Rectal smooth muscle tissue (tissue), 1 donor: Measurements from ENCODE around the gene TMEM9.

ENCODE experiments used
- H3K27ac ChIP-seq: one replicate; pipeline ENCODE4 v1.7.0; 2013; ENCODE audit warnings: low read depth, low read length, inconsistent platforms
- H3K27me3 ChIP-seq: one replicate; pipeline ENCODE4 v1.7.0; 2013; ENCODE audit warnings: low read length; ENCODE audit not compliant: control insufficient read depth, insufficient read depth
- H3K36me3 ChIP-seq: one replicate; pipeline ENCODE4 v1.7.0; 2013; ENCODE audit warnings: low read length; ENCODE audit not compliant: control insufficient read depth, insufficient read depth
- H3K4me1 ChIP-seq: one replicate; pipeline ENCODE4 v1.7.0; 2013; ENCODE audit warnings: low read length; ENCODE audit not compliant: control insufficient read depth, insufficient read depth
- H3K4me3 ChIP-seq: one replicate; pipeline ENCODE4 v1.7.0; 2013; ENCODE audit warnings: low read length
- H3K9ac ChIP-seq: one replicate; pipeline ENCODE4 v1.7.0; 2013; ENCODE audit warnings: low read length

The TMEM9 gene

GRCh38 chr1:201103666-201104065 lies 50.6 kb downstream of the TMEM9 start:
- Histone ChIP-seq H3K4me3 (no peak overlapping the region), H3K27ac (no peak overlapping the region), H3K27me3 (no peaks in the 10 kb centered on the region), H3K9ac (no peak overlapping the region), H3K36me3 (no peaks in the 10 kb centered on the region), H3K4me1 (no peaks in the 10 kb centered on the region)

DNA sequence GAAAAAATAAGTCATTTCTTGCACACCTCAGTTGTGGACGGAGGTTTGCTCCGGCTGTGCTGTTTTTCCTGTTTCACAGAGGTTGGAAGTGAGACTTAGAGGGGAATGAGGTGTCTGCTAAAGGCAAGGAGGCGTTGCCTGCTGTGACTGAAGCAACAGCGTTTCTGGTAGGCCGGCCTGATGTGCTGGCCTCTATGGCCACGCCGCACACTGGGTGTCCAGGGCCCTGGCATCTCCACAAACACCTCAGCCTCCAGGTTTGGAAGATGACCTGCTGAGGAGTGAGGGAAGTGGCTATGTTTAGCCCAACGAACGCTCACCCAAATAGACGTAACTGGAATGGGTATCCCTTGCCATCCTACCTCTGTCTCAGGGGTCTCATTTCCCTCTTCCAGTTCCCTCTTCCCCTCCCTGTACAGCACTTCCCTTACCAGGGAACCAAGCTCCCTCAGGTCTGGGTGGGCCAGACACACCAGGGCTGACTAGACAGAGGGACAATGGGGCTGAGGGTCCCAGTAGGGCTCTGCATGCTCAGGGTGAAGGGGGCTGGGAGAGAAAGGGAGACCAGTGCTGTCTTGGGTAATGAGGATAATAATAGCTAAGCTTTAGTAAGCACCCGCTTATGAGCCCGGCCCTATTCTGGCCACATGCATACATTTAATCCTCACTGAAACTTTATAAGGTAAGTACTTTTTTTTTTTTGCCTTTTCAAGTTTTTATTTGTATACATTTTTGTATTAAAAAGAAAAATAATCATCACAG lies 53.9 kb downstream of the TMEM9 start:
- H3K27me3 ChIP-seq: no peaks in the 10 kb centered on the region
- no peak overlapping the region for H3K27ac ChIP-seq
- H3K36me3 ChIP-seq: no peaks in the 10 kb centered on the region
- H3K4me1 ChIP-seq: no peaks in the 10 kb centered on the region
- H3K9ac ChIP-seq: no peak overlapping the region
- H3K4me3 ChIP-seq: no peak overlapping the region

GRCh38 chr1:201098992-201099677 lies 55.1 kb downstream of the TMEM9 start:
- no peaks in the 10 kb centered on the region for H3K4me1 ChIP-seq
- H3K36me3 ChIP-seq: no peaks in the 10 kb centered on the region
- no peak overlapping the region for H3K4me3 ChIP-seq
- no peak overlapping the region for H3K27ac ChIP-seq
- H3K27me3 ChIP-seq: no peaks in the 10 kb centered on the region
- H3K9ac ChIP-seq: no peak overlapping the region

GRCh38 chr1:201096977-201097856 lies 57.1 kb downstream of the TMEM9 start:
- H3K9ac ChIP-seq: no peak overlapping the region
- no peak overlapping the region for H3K4me3 ChIP-seq
- no peaks in the 10 kb centered on the region for H3K4me1 ChIP-seq
- H3K27me3 ChIP-seq: no peaks in the 10 kb centered on the region
- H3K27ac ChIP-seq: no peak overlapping the region
- H3K36me3 ChIP-seq: no peaks in the 10 kb centered on the region

DNA sequence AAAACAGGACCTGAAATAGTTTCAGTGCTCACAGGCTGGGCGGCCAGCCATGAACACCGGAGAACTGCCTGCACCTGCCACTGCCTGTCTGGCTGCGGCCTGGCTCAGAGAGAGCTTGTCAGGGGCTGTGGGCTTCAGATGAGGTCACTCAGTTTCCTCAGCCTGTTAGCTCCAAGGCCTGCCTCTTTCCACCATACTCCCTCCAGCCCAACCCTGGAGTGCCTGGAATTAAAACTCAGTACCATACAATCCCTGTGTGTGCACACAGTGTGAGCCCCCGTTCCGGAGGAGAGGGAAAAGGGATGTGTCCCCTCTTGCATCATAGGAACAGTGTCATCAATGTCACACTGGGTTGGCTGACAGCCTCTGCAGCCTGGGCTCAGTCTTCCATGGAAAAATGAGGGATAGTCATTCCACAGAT lies 58.2 kb downstream of the TMEM9 start:
- no peaks in the 10 kb centered on the region for H3K4me1 ChIP-seq
- no peaks in the 10 kb centered on the region for H3K36me3 ChIP-seq
- no peak overlapping the region for H3K9ac ChIP-seq
- no peak overlapping the region for H3K4me3 ChIP-seq
- no peaks in the 10 kb centered on the region for H3K27me3 ChIP-seq
- no peak overlapping the region for H3K27ac ChIP-seq

- Histone ChIP-seq H3K27me3 (no peaks in the 10 kb centered on the region), H3K27ac (no peak overlapping the region), H3K4me3 (no peak overlapping the region), H3K9ac (no peak overlapping the region), H3K36me3 (no peaks in the 10 kb centered on the region), H3K4me1 (no peaks in the 10 kb centered on the region)
These were observed 58.7 kb downstream of the TMEM9 start for GRCh38 chr1:201095581-201095980.

DNA sequence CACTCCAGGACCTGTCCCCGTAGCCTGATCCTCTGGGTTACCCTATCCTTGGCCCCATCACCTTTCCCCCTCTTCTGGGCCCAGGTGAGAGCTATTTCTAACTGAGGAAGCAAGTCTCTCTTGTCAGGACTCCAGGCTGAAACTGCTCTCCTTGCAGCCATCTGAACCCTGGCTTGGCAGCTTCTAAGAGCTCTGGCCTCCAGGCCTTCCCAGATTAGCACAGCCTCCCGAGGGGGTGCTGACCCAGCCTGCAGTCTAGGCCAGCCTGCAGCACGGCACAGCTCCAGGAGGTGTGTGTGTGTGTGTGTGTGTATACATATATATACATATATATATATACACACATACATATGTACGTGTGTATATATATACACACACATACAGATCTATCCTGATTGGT lies 59.4 kb downstream of the TMEM9 start:
- H3K27me3 ChIP-seq: no peaks in the 10 kb centered on the region
- H3K4me1 ChIP-seq: no peaks in the 10 kb centered on the region
- no peaks in the 10 kb centered on the region for H3K36me3 ChIP-seq
- H3K27ac ChIP-seq: no peak overlapping the region
- no peak overlapping the region for H3K4me3 ChIP-seq
- H3K9ac ChIP-seq: no peak overlapping the region

DNA sequence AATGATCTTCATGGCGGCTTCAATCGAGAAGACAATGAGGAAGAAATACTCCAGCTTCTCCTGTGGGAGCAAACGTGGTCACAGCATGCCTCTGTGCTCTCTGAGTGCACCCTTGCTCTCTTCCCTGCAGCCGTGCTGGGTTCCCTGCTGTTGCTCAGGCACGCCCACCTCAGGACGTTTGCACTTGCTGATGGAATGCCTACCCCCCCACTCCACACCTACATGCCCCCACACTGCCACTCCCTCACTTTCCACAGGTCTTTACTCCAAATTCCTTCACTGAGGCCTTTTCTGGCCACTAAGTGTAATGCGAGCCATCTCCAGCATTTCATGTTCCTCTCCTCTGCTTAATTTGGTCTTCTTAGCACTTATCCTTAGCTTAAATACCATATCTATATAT lies 60.3 kb downstream of the TMEM9 start:
- H3K36me3 ChIP-seq: no peaks in the 10 kb centered on the region
- H3K27ac ChIP-seq: no peak overlapping the region
- no peaks in the 10 kb centered on the region for H3K27me3 ChIP-seq
- H3K4me3 ChIP-seq: no peak overlapping the region
- H3K4me1 ChIP-seq: no peaks in the 10 kb centered on the region
- no peak overlapping the region for H3K9ac ChIP-seq

DNA sequence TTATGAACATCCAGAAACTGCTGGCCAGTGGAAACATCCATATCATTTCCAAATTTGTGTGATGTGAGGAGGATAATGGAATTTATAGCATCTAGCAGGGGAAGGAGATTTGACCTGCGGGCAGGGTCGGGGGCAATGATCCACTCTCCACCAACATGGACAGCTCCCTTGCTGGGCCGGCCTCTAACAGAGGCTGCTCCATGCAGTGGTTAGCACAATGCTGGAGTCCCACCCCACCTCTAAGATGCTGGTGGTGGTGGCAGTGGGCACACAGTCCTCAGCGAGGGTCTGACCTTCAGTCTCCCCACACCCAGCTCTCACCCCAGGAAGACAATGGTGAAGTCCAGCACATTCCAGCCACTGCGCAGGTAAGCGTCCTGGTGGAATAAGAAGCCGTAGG lies 60.7 kb downstream of the TMEM9 start:
- no peaks in the 10 kb centered on the region for H3K27me3 ChIP-seq
- H3K9ac ChIP-seq: no peak overlapping the region
- H3K36me3 ChIP-seq: no peaks in the 10 kb centered on the region
- no peak overlapping the region for H3K27ac ChIP-seq
- H3K4me1 ChIP-seq: no peaks in the 10 kb centered on the region
- no peak overlapping the region for H3K4me3 ChIP-seq

- no peak overlapping the region for H3K4me3 ChIP-seq
- H3K4me1 ChIP-seq: no peaks in the 10 kb centered on the region
- no peaks in the 10 kb centered on the region for H3K36me3 ChIP-seq
- no peaks in the 10 kb centered on the region for H3K27me3 ChIP-seq
- H3K9ac ChIP-seq: no peak overlapping the region
- no peak overlapping the region for H3K27ac ChIP-seq
These were observed 61.5 kb downstream of the TMEM9 start for GRCh38 chr1:201092738-201093137.

GRCh38 chr1:201091256-201091655 lies 63.0 kb downstream of the TMEM9 start:
- Histone ChIP-seq H3K4me1 (no peaks in the 10 kb centered on the region), H3K9ac (no peak overlapping the region)

GRCh38 chr1:201090541-201090940 lies 63.7 kb downstream of the TMEM9 start:
- no peak overlapping the region for H3K27ac ChIP-seq
- H3K27me3 ChIP-seq: no peaks in the 10 kb centered on the region
- H3K4me1 ChIP-seq: no peaks in the 10 kb centered on the region
- no peak overlapping the region for H3K4me3 ChIP-seq
- H3K9ac ChIP-seq: no peak overlapping the region
- H3K36me3 ChIP-seq: no peaks in the 10 kb centered on the region

More at GRCh38 chr1:201091256-201091655, 63.0 kb downstream of the TMEM9 start:
- Histone ChIP-seq H3K36me3 (no peaks in the 10 kb centered on the region), H3K4me3 (no peak overlapping the region), H3K27ac (no peak overlapping the region), H3K27me3 (no peaks in the 10 kb centered on the region)
